ENCODE measurements around the gene USP17L21. TPM values are rescaled to one million over a fixed set of nuclear protein-coding genes. Genes with fewer than 3 reads are reported as not detected.

Gene USP17L21, protein sequence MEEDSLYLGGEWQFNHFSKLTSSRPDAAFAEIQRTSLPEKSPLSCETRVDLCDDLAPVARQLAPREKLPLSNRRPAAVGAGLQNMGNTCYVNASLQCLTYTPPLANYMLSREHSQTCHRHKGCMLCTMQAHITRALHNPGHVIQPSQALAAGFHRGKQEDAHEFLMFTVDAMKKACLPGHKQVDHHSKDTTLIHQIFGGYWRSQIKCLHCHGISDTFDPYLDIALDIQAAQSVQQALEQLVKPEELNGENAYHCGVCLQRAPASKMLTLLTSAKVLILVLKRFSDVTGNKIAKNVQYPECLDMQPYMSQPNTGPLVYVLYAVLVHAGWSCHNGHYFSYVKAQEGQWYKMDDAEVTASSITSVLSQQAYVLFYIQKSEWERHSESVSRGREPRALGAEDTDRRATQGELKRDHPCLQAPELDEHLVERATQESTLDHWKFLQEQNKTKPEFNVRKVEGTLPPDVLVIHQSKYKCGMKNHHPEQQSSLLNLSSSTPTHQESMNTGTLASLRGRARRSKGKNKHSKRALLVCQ
- polyA plus RNA-seq = not detected in 2 replicates

DNA sequence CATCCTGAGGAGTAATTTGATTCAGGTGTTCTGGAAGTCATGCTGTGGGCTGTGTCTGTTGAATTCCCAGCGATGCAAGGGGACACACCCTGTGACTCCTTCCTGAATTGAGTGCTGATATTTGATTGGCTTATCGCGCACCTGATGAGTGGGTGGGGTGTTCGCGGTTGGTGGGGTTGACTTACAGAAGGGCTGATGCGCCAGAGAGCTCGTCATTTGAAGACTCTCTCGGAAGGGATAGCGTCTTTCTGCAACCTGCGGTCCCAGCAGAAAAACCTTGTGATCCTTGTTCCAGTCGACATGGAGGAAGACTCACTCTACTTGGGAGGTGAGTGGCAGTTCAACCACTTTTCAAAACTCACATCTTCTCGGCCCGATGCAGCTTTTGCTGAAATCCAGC lies at the start of gene USP17L21:
Gene USP17L21 (plus strand): TSS at position 301 of the 400 bp plus-strand sequence. CDS start 0 bp downstream, at position 301.

DNA sequence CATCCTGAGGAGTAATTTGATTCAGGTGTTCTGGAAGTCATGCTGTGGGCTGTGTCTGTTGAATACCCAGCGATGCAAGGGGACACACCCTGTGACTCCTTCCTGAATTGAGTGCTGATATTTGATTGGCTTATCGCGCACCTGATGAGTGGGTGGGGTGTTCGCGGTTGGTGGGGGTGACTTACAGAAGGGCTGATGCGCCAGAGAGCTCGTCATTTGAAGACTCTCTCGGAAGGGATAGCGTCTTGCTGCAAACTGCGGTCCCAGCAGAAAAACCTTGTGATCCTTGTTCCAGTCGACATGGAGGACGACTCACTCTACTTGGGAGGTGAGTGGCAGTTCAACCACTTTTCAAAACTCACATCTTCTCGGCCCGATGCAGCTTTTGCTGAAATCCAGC lies 47.6 kb upstream of the USP17L21 start, which contains the start of gene USP17L11:
Gene USP17L11 (plus strand): TSS at position 301 of the 400 bp plus-strand sequence. CDS start 0 bp downstream, at position 301.

DNA sequence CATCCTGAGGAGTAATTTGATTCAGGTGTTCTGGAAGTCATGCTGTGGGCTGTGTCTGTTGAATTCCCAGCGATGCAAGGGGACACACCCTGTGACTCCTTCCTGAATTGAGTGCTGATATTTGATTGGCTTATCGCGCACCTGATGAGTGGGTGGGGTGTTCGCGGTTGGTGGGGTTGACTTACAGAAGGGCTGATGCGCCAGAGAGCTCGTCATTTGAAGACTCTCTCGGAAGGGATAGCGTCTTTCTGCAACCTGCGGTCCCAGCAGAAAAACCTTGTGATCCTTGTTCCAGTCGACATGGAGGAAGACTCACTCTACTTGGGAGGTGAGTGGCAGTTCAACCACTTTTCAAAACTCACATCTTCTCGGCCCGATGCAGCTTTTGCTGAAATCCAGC lies 42.8 kb upstream of the USP17L21 start, which contains the start of gene USP17L12:
Gene USP17L12 (plus strand): TSS at position 301 of the 400 bp plus-strand sequence. CDS start 0 bp downstream, at position 301.

DNA sequence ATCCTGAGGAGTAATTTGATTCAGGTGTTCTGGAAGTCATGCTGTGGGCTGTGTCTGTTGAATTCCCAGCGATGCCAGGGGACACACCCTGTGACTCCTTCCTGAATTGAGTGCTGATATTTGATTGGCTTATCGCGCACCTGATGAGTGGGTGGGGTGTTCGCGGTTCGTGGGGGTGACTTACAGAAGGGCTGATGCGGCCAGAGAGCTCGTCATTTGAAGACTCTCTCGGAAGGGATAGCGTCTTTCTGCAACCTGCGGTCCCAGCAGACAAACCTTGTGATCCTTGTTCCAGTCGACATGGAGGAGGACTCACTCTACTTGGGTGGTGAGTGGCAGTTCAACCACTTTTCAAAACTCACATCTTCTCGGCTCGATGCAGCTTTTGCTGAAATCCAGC lies 38.1 kb upstream of the USP17L21 start, which contains the start of gene USP17L13:
Gene USP17L13 (plus strand): TSS at position 301 of the 400 bp plus-strand sequence. CDS start 0 bp downstream, at position 301.

DNA sequence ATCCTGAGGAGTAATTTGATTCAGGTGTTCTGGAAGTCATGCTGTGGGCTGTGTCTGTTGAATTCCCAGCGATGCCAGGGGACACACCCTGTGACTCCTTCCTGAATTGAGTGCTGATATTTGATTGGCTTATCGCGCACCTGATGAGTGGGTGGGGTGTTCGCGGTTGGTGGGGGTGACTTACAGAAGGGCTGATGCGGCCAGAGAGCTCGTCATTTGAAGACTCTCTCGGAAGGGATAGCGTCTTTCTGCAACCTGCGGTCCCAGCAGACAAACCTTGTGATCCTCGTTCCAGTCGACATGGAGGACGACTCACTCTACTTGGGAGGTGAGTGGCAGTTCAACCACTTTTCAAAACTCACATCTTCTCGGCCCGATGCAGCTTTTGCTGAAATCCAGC lies 28.6 kb upstream of the USP17L21 start, which contains the start of gene USP17L15:
Gene USP17L15 (plus strand): TSS at position 301 of the 400 bp plus-strand sequence. CDS start 0 bp downstream, at position 301.

DNA sequence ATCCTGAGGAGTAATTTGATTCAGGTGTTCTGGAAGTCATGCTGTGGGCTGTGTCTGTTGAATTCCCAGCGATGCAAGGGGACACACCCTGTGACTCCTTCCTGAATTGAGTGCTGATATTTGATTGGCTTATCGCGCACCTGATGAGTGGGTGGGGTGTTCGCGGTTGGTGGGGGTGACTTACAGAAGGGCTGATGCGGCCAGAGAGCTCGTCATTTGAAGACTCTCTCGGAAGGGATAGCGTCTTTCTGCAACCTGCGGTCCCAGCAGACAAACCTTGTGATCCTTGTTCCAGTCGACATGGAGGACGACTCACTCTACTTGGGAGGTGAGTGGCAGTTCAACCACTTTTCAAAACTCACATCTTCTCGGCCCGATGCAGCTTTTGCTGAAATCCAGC lies 19.1 kb upstream of the USP17L21 start, which contains the start of gene USP17L17:
Gene USP17L17 (plus strand): TSS at position 301 of the 400 bp plus-strand sequence. CDS start 0 bp downstream, at position 301.

DNA sequence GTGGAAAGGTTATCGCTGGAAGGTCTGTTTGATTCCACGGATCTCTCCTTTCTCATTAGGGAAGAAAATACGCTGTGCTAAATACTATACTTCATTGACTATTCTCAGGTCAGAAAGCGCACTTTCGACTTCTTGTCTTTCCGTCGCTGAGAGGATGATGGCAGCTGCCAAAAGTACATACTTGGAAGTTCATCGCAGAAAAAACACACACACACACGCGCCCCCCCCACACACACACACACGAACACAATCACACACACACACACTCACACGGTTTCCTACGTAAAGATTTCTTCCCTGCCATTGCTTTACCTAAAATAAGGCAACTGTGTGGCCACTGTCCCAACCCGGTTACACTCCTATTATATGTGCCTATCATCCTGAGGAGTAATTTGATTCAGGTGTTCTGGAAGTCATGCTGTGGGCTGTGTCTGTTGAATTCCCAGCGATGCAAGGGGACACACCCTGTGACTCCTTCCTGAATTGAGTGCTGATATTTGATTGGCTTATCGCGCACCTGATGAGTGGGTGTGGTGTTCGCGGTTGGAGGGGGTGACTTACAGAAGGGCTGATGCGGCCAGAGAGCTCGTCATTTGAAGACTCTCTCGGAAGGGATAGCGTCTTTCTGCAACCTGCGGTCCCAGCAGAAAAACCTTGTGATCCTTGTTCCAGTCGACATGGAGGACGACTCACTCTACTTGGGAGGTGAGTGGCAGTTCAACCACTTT lies 14.6 kb upstream of the USP17L21 start, which contains the start of gene USP17L18:
Gene USP17L18 (plus strand): TSS at position 678 of the 728 bp plus-strand sequence. CDS start 0 bp downstream, at position 678.

DNA sequence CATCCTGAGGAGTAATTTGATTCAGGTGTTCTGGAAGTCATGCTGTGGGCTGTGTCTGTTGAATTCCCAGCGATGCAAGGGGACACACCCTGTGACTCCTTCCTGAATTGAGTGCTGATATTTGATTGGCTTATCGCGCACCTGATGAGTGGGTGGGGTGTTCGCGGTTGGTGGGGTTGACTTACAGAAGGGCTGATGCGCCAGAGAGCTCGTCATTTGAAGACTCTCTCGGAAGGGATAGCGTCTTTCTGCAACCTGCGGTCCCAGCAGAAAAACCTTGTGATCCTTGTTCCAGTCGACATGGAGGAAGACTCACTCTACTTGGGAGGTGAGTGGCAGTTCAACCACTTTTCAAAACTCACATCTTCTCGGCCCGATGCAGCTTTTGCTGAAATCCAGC lies 9.6 kb upstream of the USP17L21 start, which contains the start of gene USP17L19:
Gene USP17L19 (plus strand): TSS at position 301 of the 400 bp plus-strand sequence. CDS start 0 bp downstream, at position 301.

DNA sequence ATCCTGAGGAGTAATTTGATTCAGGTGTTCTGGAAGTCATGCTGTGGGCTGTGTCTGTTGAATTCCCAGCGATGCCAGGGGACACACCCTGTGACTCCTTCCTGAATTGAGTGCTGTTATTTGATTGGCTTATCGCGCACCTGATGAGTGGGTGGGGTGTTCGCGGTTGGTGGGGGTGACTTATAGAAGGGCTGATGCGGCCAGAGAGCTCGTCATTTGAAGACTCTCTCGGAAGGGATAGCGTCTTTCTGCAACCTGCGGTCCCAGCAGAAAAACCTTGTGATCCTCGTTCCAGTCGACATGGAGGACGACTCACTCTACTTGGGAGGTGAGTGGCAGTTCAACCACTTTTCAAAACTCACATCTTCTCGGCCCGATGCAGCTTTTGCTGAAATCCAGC lies 4.8 kb upstream of the USP17L21 start, which contains the start of gene USP17L20:
Gene USP17L20 (plus strand): TSS at position 301 of the 400 bp plus-strand sequence. CDS start 0 bp downstream, at position 301.

DNA sequence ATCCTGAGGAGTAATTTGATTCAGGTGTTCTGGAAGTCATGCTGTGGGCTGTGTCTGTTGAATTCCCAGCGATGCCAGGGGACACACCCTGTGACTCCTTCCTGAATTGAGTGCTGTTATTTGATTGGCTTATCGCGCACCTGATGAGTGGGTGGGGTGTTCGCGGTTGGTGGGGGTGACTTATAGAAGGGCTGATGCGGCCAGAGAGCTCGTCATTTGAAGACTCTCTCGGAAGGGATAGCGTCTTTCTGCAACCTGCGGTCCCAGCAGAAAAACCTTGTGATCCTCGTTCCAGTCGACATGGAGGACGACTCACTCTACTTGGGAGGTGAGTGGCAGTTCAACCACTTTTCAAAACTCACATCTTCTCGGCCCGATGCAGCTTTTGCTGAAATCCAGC lies 4.6 kb downstream of the USP17L21 start, which contains the start of gene USP17L22:
Gene USP17L22 (plus strand): TSS at position 301 of the 400 bp plus-strand sequence. CDS start 0 bp downstream, at position 301.

Other genes starting within 250 kb of the USP17L21 start
- gene FAM90A26, start 92.5 kb upstream of the USP17L21 start, polyA plus RNA-seq = 0.13 TPM in 1 of 2 replicates, not detected in the other
- gene USP17L10, start 52.2 kb upstream of the USP17L21 start, polyA plus RNA-seq = not detected in 2 replicates
- gene USP17L11, start 47.5 kb upstream of the USP17L21 start, polyA plus RNA-seq = not detected in 2 replicates
- gene USP17L12, start 42.7 kb upstream of the USP17L21 start, polyA plus RNA-seq = not detected in 2 replicates
- gene USP17L13, start 38.0 kb upstream of the USP17L21 start, polyA plus RNA-seq = not detected in 2 replicates
- not detected in 2 replicates for gene USP17L15, start 28.5 kb upstream of the USP17L21 start, polyA plus RNA-seq
- gene USP17L17, start 19.0 kb upstream of the USP17L21 start, polyA plus RNA-seq = not detected in 2 replicates
- gene USP17L18, start 14.2 kb upstream of the USP17L21 start, polyA plus RNA-seq = not detected in 2 replicates
- not detected in 2 replicates for gene USP17L19, start 9.5 kb upstream of the USP17L21 start, polyA plus RNA-seq
- not detected in 2 replicates for gene USP17L20, start 4.7 kb upstream of the USP17L21 start, polyA plus RNA-seq
- gene USP17L22, start 4.7 kb downstream of the USP17L21 start, polyA plus RNA-seq = not detected in 2 replicates
- gene USP17L24, start 62.3 kb downstream of the USP17L21 start, polyA plus RNA-seq = not detected in 2 replicates
- gene USP17L25, start 67.0 kb downstream of the USP17L21 start, polyA plus RNA-seq = not detected in 2 replicates
- not detected in 2 replicates for gene USP17L26, start 71.8 kb downstream of the USP17L21 start, polyA plus RNA-seq
- not detected in 2 replicates for gene USP17L5, start 76.5 kb downstream of the USP17L21 start, polyA plus RNA-seq
- not detected in 2 replicates for gene USP17L27, start 81.3 kb downstream of the USP17L21 start, polyA plus RNA-seq
- gene USP17L28, start 86.0 kb downstream of the USP17L21 start, polyA plus RNA-seq = not detected in 2 replicates
- not detected in 2 replicates for gene USP17L29, start 90.8 kb downstream of the USP17L21 start, polyA plus RNA-seq
- not detected in 2 replicates for gene USP17L30, start 100.3 kb downstream of the USP17L21 start, polyA plus RNA-seq
- gene DEFB131A, start 181.5 kb downstream of the USP17L21 start, polyA plus RNA-seq = not detected in 2 replicates

All from Purkinje cell (primary cell).